HG02970 (cell line): ENCODE data around the gene DMD.

Experiments
- ATAC-seq: cut with Tn5 transposase; IDR thresholded peaks from one replicate; pipeline ENCODE4 v1.9.1; 2021; ENCODE audit warnings: mild to moderate bottlenecking, moderate library complexity, moderate number of reproducible peaks; ENCODE audit not compliant: unreplicated experiment, low FRiP score

The DMD gene

DNA sequence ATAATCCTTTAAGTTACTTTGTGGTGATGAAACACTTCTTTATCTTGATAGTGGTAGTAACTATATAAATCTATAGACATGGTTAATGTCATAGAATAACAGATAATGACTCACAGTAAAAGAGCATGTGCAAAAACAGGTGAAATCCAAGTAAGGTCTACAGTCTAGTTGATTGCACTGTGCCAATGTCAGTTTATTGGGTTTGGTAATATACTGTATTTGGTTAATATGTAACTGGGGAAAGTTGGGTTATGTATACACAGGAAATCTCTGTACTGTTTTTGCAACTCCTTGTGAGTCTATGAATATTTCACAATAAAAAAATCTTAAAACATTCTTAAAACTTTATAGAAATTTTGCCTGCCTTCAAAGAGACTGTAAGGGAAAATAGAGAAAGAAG is 1071.9 kb downstream of the DMD start:
- no peak for ATAC-seq

DNA sequence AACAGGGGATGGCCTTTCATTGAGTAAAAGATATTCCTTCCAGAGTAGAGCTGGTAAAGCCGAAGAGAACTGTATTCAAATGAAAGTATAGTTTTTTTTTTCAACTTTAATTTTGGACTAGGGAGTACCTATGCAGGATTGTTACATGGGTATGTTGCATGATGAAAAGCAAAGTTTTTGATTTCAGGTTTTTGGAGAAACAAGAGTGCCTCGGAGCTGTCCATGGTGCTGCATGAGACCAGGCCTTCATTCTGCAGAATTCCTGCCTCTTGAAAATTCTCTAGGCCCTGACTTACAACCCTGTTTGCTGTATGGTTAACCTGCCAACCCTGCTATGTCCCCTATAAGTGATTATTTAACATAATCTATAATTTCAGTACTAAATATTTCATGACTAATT is 1073.8 kb downstream of the DMD start:
- ATAC-seq: no peak

DNA sequence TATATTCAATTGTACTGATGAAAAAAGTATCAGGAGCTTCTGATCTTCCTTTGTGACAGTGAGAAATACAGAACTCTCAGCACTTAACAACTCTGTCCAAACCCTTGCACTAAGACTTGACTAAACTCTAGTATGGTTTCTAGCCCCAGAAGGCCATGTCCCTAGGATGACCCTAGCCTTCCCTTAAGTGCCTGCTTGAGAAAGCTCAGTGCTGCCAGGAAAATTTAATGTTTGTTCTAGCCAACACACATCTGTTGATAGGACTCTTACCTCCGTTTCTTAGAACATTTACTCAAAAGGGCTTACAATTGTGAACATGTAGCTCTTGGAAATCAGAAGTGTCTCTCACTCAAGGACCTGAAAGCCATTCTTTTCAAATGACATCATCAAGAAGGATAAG is 1084.4 kb downstream of the DMD start:
- no peak for ATAC-seq

DNA sequence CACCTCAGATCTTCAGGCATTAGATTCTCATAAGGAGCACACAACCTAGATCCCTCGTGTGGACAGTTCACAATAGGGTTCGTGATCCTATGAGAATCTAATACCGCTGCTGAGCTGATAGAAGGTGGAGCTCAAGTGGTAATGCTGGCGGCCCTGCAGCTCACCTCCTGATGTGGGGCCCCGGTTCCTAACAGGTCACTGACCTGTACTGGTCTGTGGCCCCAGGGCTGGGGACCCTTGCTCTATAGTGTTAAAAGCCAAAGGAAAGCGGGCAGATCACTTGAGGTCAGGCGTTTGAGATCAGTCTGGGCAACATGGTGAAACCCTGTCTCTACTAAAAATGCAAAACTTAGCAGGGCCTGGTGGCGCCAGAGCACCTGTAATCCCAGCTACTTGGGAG is 1092.5 kb downstream of the DMD start:
- ATAC-seq: no peak

DNA sequence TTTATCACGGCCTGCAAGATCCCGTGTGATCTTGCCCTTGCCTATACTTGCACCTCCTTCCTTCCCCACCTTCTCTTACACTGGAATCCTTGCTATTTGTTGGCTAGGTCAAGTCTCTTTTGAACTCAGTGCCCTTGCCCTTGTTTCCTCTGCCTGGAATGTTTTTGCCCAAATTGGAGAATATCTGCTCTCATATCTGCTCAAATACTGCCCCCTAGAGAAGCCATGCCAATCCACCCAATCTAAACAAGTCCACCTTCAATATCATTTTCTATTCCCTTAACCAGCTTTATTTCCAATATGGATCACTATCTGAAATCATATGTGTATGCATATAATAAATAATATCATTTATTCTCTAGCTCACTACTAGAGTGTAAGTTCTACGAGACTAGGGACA is 1095.3 kb downstream of the DMD start:
- ATAC-seq: no peak

DNA sequence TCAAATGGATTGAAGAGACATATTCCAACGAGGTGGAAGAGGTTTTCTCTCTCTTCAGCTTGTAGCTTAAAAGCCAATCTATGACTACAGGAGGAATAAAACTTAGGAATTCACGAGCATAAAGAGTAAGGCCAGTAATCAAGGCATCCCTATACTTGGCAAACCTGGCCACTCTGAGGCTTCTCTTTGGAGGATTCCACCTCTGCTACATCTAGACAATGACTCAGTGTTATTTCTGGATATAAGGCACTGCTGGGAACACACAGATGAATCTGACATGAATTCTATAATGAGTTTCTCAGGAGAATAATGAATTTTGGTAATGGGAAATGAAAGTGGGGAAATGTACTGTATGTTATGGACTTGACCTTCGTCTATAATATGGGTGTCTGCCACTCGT is 1123.7 kb downstream of the DMD start:
- ATAC-seq: no peak

DNA sequence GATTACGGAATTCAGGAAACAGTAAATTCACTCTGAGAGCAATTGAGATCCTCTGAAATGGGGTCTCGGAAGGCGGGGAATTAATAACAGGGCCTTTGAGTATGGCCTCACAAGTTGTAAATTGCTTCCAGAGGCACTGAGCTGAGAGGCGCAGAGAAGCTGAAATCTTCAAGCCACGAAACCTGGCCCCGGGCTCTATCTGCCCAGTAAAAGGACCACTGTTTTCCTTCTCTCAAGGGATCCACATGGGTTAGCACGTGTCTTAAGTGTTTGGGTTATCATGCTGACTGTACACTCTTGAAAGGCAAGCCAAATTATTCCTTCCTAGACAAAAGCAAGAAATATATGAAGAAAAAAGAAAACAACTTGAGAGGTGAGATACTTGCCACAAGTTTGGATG is 1126.6 kb downstream of the DMD start:
- ATAC-seq: no peak

DNA sequence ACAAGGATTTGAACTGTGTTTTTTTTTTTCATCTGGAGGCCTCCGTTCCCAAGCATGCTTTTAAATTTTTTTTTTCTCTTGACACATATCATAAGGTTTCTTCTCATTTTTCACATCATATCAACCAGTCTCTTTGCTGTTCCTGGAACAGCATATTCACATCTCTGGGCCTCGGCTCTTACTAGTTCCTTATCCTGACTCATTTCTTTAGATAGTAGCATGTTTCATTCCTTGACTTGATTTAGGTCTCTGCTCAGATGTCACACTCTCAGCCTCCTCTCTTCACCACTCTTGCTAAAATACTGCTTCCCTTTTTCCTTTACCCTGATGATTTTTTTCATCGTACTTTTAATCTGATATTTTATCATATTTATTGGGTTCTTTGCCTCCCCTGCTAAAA is 1163.1 kb downstream of the DMD start:
- no peak for ATAC-seq

DNA sequence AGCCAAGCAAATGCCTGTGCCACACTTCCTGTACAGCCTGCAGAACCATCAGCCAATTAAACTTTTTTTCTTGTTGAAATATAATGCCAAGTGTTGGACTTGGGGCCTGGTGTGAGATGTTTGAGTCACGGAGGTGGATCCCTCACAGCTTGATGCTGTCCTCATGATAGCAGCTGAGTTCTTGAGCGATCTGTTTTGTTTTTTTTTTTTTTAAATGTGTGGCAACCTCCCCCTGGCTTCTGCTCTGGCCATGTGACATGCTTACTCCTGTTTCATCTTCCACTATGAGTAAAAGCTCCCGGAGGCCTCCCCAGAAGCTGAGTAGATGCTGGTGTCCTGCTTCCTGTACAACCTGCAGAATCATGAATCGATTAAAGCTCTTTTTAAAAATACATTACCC is 1166.2 kb downstream of the DMD start:
- no peak for ATAC-seq

DNA sequence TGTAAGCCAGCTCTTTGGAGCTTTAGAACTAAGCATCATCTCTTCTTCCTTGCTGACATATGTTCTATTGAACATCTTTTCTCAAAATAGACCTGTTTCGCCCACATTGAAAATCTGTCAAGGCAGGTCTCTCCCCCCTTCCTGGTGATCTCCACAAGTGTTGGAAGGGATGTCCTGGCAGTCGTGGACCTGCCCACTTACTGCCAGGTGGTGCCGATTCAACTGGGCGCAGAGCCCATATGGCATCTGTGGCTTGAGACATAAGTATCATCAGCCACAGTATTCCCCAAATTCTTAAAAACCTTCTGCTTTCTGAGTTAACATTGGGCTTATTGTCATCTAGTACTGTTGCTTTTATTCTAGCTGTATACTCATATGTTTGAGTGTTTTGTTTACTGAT is 1170.2 kb downstream of the DMD start:
- no peak for ATAC-seq

DNA sequence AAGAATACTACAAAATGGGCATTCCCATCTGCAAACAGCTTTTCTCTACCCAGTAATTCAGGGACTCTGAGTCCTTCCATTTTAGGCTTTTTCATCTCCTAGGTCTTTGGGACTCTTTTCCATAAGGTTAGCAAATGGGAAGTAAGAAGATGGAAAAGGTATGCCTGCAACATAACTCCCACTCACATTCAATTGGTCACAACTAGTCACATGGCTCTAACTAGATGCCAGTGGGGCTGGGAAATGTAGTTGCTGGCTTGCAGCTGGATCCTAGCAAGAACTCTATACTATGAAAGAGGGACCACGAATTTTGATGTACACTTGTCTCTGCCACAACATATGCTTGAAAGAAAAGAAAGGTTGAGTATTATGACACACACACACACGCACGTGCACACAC is 1184.6 kb downstream of the DMD start:
- ATAC-seq: no peak

DNA sequence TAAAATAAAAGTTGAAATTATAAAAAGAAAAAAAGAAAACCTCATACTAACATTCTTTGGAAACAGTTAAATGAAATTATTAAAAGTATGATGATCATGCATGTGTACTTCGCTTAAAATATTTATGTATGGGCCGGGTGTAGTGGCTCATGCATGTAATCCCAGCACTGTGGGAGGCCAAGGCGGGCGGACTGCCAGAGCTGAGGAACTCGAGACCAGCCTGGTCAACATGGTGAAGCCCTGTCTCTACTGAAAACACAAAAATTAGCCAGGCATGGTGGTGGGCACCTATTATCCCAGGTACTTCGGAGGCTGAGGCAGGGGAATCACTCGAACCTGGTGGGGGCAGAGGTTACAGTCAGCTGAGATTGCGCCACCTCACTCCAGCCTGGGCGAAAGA is 1187.3 kb downstream of the DMD start:
- no peak for ATAC-seq

DNA sequence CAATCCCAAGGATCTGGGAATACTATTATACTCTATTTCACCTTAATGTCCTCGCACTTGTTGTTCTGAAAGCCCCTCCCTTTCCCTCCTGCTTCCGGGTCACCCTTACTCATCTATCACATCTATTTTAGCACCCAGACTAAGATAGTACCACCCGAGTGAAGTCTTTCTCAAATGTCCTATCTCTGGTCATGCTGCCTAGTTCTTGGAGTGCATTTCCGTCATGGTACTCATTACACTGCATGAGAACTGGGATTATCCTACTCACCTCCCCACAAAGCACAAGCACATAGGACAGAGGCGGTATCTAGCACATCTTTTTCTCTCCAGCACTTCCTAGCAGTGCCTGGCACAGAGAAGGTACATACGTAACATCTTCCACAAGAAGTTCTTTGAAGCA is 1195.2 kb downstream of the DMD start:
- ATAC-seq: no peak

DNA sequence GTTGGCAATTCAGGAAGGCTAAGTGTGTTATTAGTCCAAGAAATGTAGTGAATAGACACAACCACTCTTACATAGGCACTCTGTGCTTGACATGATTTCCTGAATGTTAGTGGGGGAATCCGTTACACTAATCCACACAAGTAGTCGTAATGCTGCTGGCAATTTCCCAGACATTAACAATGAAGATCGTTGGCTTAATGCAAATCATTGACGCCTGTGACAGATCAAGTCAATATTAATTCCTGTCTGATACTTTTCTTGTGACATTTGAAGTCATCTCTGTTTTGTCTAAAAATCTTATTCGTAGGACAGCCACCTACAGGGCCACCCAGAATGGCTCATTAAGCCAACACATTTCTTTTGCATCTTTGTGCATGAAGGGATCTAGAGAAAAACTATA is 1200.4 kb downstream of the DMD start:
- ATAC-seq: no peak

DNA sequence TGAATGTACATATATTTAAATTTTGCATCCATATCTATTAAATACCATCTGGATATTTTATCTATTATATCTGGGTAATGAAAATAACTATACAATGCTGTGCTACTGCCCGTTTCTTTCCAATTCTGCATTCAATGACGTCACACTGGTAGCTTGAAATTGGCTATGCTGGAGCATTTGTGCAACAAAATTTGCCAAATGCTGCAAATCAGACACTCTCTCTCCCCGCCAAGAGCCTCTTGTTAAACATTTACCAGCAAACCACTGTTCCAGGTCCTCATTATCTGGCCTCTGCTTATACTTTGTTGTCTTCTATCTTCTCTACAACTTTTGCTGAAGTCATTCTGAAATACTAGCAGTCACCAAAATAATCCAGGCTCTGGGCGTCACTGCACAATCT is 1201.1 kb downstream of the DMD start:
- no peak for ATAC-seq

DNA sequence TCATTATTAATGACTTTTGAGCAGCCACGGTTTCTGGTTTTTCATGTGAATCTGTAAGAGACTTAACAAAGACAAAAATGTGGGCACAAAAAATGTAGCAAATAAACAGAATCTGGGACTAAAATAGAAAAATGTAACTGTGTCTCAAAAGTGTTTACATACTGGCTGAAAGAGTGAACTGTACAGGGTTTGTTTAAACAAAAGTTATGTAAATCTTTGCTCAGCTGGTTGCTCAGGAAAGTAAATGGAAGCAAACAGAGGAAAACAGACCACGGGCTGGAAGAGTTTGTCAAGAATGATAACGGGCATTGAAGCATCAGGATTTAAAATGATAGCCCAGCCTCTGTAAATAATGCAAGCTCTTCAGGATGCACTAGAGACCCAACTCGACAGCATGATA is 1217.7 kb downstream of the DMD start:
- no peak for ATAC-seq

DNA sequence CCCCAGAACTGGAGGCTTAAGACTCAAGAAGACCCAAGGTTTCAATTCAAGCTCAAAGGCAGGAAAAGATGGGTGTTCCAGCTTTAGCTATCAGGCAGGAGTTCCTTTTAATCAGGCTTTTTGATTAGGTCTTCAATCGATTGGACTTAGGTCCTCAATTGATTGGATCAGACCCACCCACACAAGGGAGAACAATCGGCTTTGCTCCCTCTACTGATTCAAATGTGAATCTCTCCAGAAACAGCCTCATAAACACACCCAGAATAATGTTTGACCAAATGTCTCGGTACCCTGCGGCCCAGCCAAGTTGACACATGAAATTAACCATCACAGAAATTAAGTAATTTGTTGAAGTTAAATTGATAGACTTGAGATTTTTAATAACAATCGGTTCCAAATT is 1222.4 kb downstream of the DMD start:
- ATAC-seq: no peak

DNA sequence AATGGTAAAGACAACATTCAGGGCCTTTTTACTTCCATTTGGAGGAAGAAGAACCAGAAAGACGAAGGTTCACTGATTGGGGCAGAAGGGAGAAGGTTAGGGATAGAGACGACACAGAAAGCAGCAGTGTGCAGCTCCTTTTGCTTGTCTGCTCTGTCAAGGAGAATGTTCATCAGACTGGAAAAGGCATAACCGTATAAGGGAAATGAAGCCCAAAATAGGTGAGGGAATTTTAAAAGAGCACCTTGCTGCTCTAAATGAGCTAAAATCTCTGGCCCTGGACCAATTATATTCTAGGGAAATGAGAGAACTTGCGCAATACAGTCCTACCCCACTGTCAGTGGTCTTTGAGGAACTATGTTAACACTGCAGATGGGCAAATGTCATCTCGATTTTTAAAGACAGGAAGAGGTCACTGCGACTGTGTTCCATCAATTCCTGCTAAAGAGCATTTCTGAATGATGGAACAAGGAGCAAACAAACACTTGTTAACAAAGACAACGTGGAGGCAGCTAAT is 1229.7 kb downstream of the DMD start:
- ATAC-seq: no peak

DNA sequence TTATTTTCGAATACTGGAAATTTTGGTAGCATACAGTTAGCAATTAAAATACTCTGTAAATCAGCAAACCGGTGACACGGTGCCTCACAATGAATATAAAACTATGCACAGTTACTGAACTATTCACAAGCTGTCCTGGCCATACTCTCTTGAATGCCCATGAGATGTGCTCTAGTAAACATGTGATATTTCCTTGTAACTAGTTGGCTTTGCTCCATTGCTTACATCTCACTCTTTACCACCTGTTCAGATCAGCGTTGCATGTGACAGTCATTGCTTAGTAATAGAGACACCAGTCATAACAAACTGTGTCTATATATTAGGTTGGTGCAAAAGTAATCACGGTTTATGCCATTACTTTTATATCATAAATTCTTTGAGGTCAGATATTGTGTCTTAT is 1241.6 kb downstream of the DMD start:
- ATAC-seq: no peak

DNA sequence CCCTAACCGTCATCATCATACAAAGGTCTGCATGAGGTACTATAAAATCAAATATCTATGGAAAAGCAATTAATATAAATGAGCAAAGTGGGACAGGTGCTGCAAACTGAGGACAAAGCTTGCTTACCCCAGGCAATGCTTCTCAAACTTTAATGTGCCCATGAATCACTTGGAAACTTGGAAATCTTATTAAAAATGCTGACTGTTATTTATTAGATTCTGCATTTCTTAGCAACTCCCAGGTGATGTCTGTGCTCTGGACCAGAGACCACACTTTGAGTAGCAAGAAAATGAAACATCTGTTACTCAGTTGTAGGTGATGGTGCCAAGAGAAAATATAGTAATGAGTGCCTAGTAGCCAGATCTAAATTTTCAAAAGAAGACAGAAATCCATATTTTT is 1249.1 kb downstream of the DMD start:
- no peak for ATAC-seq

DNA sequence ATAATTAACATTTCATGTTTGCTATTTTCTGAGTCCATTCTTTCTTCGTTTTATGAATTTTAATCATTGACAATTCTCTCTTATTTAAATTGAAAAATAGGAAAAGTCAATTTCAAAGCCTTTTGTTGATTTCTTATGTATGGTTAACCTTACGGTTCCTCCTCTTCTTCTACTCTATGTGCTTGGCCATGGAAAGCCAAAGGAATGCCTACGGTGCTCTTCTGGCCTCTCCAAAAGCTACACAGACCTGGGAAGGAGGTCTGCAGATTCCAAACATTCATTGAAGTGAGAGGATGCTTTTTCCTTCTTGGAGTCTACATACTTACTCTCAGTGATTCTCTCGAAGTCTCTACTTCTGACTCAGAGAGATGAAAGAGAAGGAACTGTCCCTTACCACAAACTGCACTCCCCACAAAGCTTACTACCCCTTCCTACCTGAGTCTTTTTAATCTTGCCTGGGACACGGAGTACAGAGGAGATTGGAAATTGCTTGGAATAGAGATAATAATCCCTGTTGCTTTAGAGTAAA is 1276.4 kb downstream of the DMD start:
- no peak for ATAC-seq

DNA sequence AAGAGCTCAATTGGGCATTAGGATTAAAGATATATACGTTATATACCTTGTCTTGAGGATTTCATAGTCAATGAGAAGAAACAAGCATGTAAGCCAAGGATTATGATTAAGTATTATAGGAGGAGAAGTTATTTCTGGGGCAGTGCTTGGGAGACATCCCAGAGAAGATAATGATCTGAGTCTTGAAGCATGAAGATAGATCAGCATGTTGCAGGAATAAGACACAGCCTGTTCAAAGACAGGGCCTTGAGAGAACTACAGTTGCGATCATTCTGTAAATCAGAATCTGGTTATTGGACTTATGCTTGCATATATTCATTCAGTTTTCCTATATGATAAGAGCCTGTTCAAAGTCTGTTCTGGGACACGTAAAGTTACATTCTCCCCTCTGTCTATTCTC is 1277.3 kb downstream of the DMD start:
- ATAC-seq: no peak

DNA sequence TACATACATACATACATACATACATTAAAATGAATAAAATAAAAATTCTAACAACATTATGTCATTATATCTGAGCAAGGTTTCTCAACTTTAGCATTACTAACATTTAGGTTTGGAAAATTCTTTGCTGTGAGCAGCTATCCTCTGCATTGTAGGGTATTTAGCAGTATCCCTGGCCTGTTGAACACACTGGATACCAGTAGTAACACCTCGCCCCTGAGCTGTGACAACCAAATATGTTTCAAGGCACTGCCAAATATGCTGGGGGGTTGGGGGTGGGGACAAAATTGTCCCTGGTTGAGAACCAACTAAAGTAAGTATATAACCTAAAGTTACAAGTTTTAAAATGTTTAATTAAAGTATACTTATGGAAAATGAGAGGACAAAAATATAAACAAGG is 1278.6 kb downstream of the DMD start:
- no peak for ATAC-seq
